BLaER1 treated with 17β-estradiol and CSF1 and Interleukin-3, amounts not matched to agents 10 nM and 100 nM (cell line): ENCODE measurements around the gene TRIL.

Source experiments
- H3K27ac ChIP-seq, 11 experiments: shearing (Covaris generic); formaldehyde crosslinking; 2 replicates each; pipeline ENCODE4 v1.8.1; 2022
- H3K27me3 ChIP-seq, 11 experiments: shearing (Covaris generic); formaldehyde crosslinking; 2 replicates each; pipeline ENCODE4 v1.8.1; 2022
- H3K36me3 ChIP-seq, 11 experiments: shearing (Covaris generic); formaldehyde crosslinking; 2 replicates each; pipeline ENCODE4 v1.8.1; 2022
- H3K4me1 ChIP-seq, 10 experiments: shearing (Covaris generic); formaldehyde crosslinking; 2 replicates each; pipeline ENCODE4 v1.8.1; 2022
- H3K4me2 ChIP-seq, 11 experiments: shearing (Covaris generic); formaldehyde crosslinking; 2 replicates each; pipeline ENCODE4 v1.8.1; 2022
- H3K4me3 ChIP-seq, 10 experiments: shearing (Covaris generic); formaldehyde crosslinking; 2 replicates each; pipeline ENCODE4 v1.8.1; 2022
- H3K9ac ChIP-seq, 11 experiments: shearing (Covaris generic); formaldehyde crosslinking; 2 replicates each; pipeline ENCODE4 v1.8.1; 2022
- H3K9me3 ChIP-seq, 11 experiments: shearing (Covaris generic); formaldehyde crosslinking; replicated peaks in 1 of 11; 2 replicates each; pipeline ENCODE4 v1.8.1; 2022
- H4K20me1 ChIP-seq, 11 experiments: shearing (Covaris generic); formaldehyde crosslinking; 2 replicates each; pipeline ENCODE4 v1.8.1; 2022
- Cebpa-rat ChIP-seq, 11 experiments: shearing (Covaris generic); IDR thresholded peaks; 2 replicates each; pipeline ENCODE4 v1.8.1; 2022

TRIL gene, protein sequence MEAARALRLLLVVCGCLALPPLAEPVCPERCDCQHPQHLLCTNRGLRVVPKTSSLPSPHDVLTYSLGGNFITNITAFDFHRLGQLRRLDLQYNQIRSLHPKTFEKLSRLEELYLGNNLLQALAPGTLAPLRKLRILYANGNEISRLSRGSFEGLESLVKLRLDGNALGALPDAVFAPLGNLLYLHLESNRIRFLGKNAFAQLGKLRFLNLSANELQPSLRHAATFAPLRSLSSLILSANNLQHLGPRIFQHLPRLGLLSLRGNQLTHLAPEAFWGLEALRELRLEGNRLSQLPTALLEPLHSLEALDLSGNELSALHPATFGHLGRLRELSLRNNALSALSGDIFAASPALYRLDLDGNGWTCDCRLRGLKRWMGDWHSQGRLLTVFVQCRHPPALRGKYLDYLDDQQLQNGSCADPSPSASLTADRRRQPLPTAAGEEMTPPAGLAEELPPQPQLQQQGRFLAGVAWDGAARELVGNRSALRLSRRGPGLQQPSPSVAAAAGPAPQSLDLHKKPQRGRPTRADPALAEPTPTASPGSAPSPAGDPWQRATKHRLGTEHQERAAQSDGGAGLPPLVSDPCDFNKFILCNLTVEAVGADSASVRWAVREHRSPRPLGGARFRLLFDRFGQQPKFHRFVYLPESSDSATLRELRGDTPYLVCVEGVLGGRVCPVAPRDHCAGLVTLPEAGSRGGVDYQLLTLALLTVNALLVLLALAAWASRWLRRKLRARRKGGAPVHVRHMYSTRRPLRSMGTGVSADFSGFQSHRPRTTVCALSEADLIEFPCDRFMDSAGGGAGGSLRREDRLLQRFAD

DNA sequence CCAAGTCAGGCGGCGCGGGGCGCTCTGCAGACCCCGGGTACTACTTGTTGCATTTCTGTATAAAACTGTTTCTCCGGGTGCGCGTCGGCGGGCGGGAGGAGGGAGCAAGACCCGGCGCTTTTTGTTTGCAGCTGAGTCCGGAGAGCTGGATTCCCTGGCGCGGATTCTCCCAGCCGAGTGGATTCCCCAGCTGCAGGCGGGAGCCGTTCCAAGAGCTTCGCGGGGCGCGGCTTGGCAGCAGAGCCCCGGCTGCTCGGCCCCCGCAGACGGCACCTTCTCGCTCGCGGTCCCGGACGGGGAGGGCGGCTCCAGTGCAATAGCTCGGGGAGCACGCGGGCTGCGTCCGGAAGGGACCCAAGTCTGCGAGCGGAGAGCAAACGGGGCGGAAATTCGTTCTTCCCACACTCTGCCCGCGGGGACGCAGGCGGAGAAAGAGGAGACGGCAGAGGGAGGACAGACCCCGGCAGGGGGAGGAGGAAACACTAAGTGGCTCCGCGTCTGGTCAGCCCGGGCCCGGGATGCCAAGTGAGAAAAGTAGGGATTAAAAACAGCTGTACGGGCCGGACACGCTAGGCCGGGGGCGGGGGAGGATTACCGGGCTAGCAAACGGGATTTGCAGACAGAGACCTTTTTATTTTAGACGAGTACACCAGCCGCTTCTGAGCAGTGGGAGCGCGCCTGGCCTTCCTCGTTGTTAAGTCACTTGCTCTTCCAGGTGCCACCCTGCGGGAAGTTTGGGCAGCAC is at the start of gene TRIL:
Gene TRIL (minus strand): TSS at position 96 of the 745 bp plus-strand sequence. CDS start 284 bp downstream, outside the sequence.
- Histone ChIP-seq H3K36me3 (no peaks in the 10 kb centered on the region), H3K9me3 (peaks cover 25 to 55% (median 39%) of the 10 kb centered on the region in 11 experiments), H4K20me1 (peaks cover 0 to 15% (median 0%) of the 10 kb centered on the region in 11 experiments; a peak in 2 of 22 replicates), H3K4me2 (peak within 1 kb of the TSS; percentile 78 to 94 (median 83)), H3K27me3 (peaks cover 29 to 72% (median 40%) of the 10 kb centered on the region in 11 experiments), H3K4me3 (peak within 1 kb of the TSS; percentile 39 to 64 (median 53)), H3K9ac (peak within 1 kb of the TSS in 3 of 11 experiments; percentile 15 to 62 (median 46); a peak in 3 of 22 replicates), H3K4me1 (peaks cover 30 to 57% (median 49%) of the 10 kb centered on the region in 10 experiments), H3K27ac (peak within 1 kb of the TSS in 1 of 11 experiments; percentile 2; a peak in 2 of 22 replicates)
- TF ChIP-seq Cebpa-rat (IDR thresholded peaks at IDR 0.05): no peak

DNA sequence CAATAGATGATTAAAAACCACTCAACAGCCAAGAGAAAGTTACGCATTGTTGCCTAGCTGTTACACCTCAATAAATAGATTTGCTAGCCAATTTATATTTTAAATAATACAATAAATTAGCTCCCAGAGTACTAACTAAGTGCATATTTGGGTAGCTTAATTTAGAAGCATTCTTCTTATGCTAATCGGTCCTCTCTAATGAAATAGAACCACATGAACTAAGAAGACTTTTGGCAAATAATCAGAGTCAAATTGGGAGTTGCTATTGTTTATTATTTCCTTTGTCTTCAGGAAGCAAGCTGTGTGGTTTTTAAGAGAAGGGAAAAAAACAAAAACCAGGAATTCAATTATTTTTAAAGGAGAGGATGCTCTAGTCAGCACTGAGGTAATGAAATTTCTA is 49.0 kb upstream of the TRIL start:
- no peak overlapping the region for H3K4me3 ChIP-seq
- H3K27me3 ChIP-seq: peaks cover 0 to 4% (median 0%) of the 10 kb centered on the region in 11 experiments; a peak in 1 of 22 replicates
- no peak overlapping the region for H3K4me2 ChIP-seq
- no peak overlapping the region for H3K27ac ChIP-seq
- H3K4me1 ChIP-seq: peaks cover 0 to 6% (median 0%) of the 10 kb centered on the region in 10 experiments; a peak in 1 of 20 replicates
- no peaks in the 10 kb centered on the region for H4K20me1 ChIP-seq
- H3K36me3 ChIP-seq: no peaks in the 10 kb centered on the region
- TF ChIP-seq Cebpa-rat (IDR thresholded peaks at IDR 0.05): no peak
- H3K9me3 ChIP-seq: peaks cover 0 to 17% (median 10%) of the 10 kb centered on the region in 11 experiments; a peak in 10 of 22 replicates
- H3K9ac ChIP-seq: no peak overlapping the region

- Histone ChIP-seq H3K4me3 (no peak overlapping the region), H3K4me1 (no peaks in the 10 kb centered on the region), H3K27me3 (peaks cover 0 to 4% (median 0%) of the 10 kb centered on the region in 11 experiments; a peak in 1 of 22 replicates), H4K20me1 (no peaks in the 10 kb centered on the region), H3K4me2 (no peak overlapping the region), H3K9me3 (peaks cover 0 to 17% (median 10%) of the 10 kb centered on the region in 11 experiments; a peak in 10 of 22 replicates), H3K9ac (no peak overlapping the region), H3K36me3 (no peaks in the 10 kb centered on the region), H3K27ac (no peak overlapping the region)
- no peak for TF ChIP-seq Cebpa-rat (IDR thresholded peaks at IDR 0.05)
Observed at GRCh38 chr7:29005829-29006228, 47.7 kb upstream of the TRIL start.

- Histone ChIP-seq H3K27ac (no peak overlapping the region), H3K36me3 (no peaks in the 10 kb centered on the region), H3K9ac (no peak overlapping the region), H3K9me3 (peaks cover 0 to 17% (median 10%) of the 10 kb centered on the region in 11 experiments; a peak in 10 of 22 replicates), H3K27me3 (peaks cover 0 to 4% (median 0%) of the 10 kb centered on the region in 11 experiments; a peak in 1 of 22 replicates), H4K20me1 (no peaks in the 10 kb centered on the region), H3K4me2 (no peak overlapping the region), H3K4me3 (no peak overlapping the region), H3K4me1 (no peaks in the 10 kb centered on the region)
- no peak for TF ChIP-seq Cebpa-rat (IDR thresholded peaks at IDR 0.05)
Observed at GRCh38 chr7:29005406-29005805, 47.3 kb upstream of the TRIL start.

DNA sequence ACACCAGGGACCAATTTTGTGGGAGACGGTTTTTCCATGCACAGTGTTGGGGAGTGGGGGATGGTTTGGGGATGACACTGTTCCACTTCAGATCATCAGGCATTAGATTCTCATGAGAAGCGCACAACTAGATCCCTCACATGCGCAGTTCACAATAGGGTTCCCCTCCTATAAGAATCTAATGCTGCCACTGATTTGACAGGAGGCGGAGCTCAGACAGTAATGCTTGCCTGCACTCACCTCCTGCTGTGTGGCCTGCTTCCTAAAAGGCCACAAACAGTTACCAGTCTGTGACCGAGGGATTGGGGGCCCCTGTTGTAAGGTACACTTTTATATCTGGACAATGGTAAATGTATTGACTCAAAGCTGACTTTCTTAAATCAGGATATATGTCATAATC is 45.6 kb upstream of the TRIL start:
- Histone ChIP-seq H3K9me3 (peaks cover 0 to 17% (median 9%) of the 10 kb centered on the region in 11 experiments; a peak in 10 of 22 replicates), H3K9ac (no peak overlapping the region), H3K36me3 (no peaks in the 10 kb centered on the region), H3K4me1 (no peaks in the 10 kb centered on the region), H3K27me3 (peaks cover 0 to 4% (median 0%) of the 10 kb centered on the region in 11 experiments; a peak in 1 of 22 replicates), H3K4me2 (no peak overlapping the region), H3K4me3 (no peak overlapping the region), H3K27ac (no peak overlapping the region), H4K20me1 (no peaks in the 10 kb centered on the region)
- TF ChIP-seq Cebpa-rat (IDR thresholded peaks at IDR 0.05): no peak

DNA sequence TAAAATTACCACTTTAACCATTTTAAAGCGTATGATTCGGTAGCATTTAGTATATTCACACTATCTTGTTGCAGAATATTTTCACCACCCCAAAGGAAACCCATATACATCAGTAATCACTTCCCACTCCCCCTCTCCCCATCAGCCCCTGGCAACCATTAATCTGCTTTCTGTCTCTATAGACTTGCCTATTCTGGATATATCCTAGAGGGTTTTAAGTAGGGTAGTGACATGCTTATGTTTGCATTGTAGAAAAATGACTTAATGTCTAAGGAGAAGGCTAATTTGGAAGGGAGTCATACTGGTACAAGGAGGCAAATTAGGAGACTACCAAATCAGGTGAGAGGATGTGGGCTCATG is 42.6 kb upstream of the TRIL start:
- Histone ChIP-seq H4K20me1 (no peaks in the 10 kb centered on the region), H3K4me3 (no peak overlapping the region), H3K4me2 (no peak overlapping the region), H3K36me3 (no peaks in the 10 kb centered on the region), H3K4me1 (no peaks in the 10 kb centered on the region), H3K27ac (no peak overlapping the region), H3K27me3 (peaks cover 0 to 5% (median 0%) of the 10 kb centered on the region in 11 experiments; a peak in 1 of 22 replicates), H3K9ac (no peak overlapping the region), H3K9me3 (peaks cover 0 to 9% (median 4%) of the 10 kb centered on the region in 11 experiments; a peak in 10 of 22 replicates)
- no peak for TF ChIP-seq Cebpa-rat (IDR thresholded peaks at IDR 0.05)

- Histone ChIP-seq H3K27ac (no peak overlapping the region), H3K4me2 (no peak overlapping the region), H3K4me3 (no peak overlapping the region), H3K9me3 (0 out of 22 replicates have a peak, but pooled peaks cover 0 to 5% (median 0%) of the 10 kb centered on the region in 11 experiments), H3K4me1 (no peaks in the 10 kb centered on the region), H3K36me3 (no peaks in the 10 kb centered on the region), H4K20me1 (no peaks in the 10 kb centered on the region), H3K27me3 (peaks cover 0 to 7% (median 0%) of the 10 kb centered on the region in 11 experiments; a peak in 1 of 22 replicates), H3K9ac (no peak overlapping the region)
- no peak for TF ChIP-seq Cebpa-rat (IDR thresholded peaks at IDR 0.05)
Observed at GRCh38 chr7:28999895-29000716, 42.0 kb upstream of the TRIL start.

GRCh38 chr7:28999427-28999826 is 41.3 kb upstream of the TRIL start:
- TF ChIP-seq Cebpa-rat (IDR thresholded peaks at IDR 0.05): no peak
- no peak overlapping the region for H3K9ac ChIP-seq

More at GRCh38 chr7:28999427-28999826, 41.3 kb upstream of the TRIL start:
- H3K9me3 ChIP-seq: 0 out of 22 replicates have a peak, but pooled peaks cover 0 to 5% (median 0%) of the 10 kb centered on the region in 11 experiments
- H3K4me2 ChIP-seq: no peak overlapping the region
- H4K20me1 ChIP-seq: no peaks in the 10 kb centered on the region
- no peak overlapping the region for H3K4me3 ChIP-seq
- peaks cover 0 to 7% (median 0%) of the 10 kb centered on the region in 11 experiments; a peak in 1 of 22 replicates for H3K27me3 ChIP-seq
- H3K36me3 ChIP-seq: no peaks in the 10 kb centered on the region
- H3K27ac ChIP-seq: no peak overlapping the region
- no peaks in the 10 kb centered on the region for H3K4me1 ChIP-seq
